GM19043 (cell line): ENCODE data around the gene CACNG8.

ENCODE experiments used
- ATAC-seq: cut with Tn5 transposase; IDR thresholded peaks from one replicate; pipeline ENCODE4 v1.9.1; 2021; ENCODE audit warnings: low read depth; ENCODE audit not compliant: unreplicated experiment

Gene CACNG8

DNA sequence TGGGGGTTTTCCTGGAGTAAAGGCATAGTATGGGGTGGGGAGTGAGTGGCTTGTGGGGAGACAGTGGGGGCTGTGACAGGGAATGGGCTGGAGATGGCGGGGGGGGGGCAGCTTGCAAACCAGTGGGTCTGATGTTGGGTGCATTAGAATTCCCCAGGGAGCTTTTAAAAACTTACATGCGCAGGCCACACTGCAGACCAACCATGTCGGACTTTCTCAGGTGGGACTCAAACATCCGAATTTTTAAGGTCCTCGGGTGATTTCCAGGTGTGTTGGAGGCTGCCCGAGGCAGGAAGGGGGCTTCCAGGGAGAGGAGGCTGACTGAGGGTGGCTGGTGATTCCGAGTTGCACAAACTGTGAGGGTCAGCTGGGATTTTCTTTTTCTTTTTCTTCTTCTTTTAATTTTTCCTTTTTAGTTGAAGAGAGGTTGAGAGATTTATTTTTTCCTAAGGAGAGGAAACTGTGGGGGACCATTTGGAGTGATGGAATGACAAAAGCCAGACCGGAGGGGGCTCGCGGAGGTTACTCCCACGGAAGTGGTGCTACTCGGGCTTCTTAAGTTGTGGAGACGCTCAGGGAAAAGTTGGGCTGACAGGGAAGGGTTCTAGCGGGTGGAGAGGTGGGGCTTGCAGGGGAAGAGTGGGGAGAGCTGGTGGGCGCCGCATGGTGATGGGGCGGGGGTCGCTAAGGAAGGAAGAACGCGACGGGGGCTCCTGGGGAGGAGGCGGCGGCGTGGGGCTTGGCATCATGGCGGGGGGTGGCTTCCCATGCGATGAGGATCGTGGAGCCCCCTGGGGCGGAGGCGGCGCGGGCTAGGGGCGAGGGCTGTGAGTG lies 997 bp upstream of the CACNG8 start:
- ATAC-seq: no peak

GRCh38 chr19:53965091-53965490 lies 2.4 kb downstream of the CACNG8 start:
- ATAC-seq: no peak

GRCh38 chr19:53966931-53967330 lies 4.2 kb downstream of the CACNG8 start:
- no peak for ATAC-seq

DNA sequence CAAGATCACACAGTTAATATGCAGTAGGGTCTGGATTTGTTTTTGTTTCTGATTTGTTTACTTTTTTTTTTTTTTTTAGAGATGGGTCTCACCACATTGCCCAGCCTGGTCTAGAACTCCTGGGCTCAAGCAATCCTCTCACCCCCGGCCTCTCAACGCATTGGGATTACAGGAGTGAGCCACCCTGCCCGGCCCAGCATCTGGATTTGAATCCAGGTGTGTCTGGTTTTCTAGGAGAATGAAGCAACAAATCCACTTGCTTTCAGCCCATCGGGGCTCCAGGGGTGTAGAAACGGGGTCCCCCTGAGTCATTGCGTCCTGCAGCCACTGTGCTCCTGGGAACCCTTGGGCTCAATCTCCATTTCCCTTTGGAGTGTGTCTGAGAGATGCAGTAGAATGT lies 6.6 kb downstream of the CACNG8 start:
- ATAC-seq: no peak

- ATAC-seq: no peak
Measured at GRCh38 chr19:53971673-53972072, 8.9 kb downstream of the CACNG8 start.

- no peak for ATAC-seq
Measured at GRCh38 chr19:53977429-53977990, 14.8 kb downstream of the CACNG8 start.

- no peak for ATAC-seq
Measured at GRCh38 chr19:53977991-53978731, 15.4 kb downstream of the CACNG8 start.

GRCh38 chr19:53978975-53979801 lies 16.5 kb downstream of the CACNG8 start:
- ATAC-seq: no peak

DNA sequence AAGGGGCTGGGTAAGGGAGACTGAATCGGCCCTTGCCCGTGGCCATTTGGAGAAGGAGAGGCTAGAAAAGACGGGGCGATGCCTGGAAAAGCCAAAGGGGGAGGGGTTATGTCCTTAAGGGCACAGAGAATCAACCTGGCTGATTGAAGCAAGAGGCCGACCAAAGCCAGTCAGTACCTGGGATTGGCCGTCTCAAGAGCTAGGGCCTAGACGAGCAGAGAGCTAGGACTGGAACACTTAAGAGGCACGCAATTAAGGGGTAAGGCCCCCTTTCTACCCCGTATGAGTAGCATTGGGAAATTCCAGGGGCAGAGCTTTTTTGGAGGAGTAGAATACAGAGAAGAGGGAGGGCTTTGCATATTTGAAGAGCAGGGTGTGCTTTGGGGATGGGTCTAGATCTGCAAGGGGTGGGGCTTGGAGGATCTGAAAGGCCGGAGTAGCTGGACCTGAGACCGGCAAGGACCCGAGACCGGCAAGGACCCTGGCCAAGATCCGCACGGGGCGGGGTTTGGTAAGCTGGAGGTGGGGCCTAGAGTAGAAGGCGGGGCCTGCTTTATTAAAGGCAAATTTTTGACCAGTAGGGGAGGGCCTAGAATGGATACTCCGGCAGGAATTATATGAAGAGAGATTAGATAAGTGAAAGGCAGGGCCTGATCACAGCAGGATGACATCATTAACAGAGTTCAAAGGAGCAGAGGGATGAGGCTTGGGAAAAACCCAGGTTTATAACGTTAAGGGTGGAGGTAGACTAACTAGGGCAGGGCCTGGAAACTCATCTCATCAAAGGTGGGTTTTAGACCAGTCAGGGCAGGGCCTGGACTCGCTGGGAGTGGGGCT lies 18.0 kb downstream of the CACNG8 start:
- no peak for ATAC-seq

- no peak for ATAC-seq
Measured at GRCh38 chr19:53981376-53981951, 18.7 kb downstream of the CACNG8 start.

DNA sequence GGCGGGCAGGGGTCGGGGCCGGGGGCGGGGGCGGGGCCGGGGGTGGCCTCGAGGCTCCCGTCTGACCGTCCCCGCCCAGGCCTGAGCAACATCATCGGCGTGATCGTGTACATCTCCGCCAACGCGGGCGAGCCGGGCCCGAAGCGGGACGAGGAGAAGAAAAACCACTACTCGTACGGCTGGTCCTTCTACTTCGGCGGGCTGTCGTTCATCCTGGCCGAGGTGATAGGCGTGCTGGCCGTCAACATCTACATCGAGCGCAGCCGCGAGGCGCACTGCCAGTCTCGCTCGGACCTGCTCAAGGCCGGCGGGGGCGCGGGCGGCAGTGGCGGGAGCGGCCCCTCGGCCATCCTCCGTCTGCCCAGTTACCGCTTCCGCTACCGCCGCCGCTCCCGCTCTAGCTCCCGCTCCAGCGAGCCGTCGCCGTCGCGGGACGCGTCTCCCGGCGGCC lies 19.3 kb downstream of the CACNG8 start:
- ATAC-seq: no peak

GRCh38 chr19:53982611-53983010 lies 19.9 kb downstream of the CACNG8 start:
- ATAC-seq: no peak

DNA sequence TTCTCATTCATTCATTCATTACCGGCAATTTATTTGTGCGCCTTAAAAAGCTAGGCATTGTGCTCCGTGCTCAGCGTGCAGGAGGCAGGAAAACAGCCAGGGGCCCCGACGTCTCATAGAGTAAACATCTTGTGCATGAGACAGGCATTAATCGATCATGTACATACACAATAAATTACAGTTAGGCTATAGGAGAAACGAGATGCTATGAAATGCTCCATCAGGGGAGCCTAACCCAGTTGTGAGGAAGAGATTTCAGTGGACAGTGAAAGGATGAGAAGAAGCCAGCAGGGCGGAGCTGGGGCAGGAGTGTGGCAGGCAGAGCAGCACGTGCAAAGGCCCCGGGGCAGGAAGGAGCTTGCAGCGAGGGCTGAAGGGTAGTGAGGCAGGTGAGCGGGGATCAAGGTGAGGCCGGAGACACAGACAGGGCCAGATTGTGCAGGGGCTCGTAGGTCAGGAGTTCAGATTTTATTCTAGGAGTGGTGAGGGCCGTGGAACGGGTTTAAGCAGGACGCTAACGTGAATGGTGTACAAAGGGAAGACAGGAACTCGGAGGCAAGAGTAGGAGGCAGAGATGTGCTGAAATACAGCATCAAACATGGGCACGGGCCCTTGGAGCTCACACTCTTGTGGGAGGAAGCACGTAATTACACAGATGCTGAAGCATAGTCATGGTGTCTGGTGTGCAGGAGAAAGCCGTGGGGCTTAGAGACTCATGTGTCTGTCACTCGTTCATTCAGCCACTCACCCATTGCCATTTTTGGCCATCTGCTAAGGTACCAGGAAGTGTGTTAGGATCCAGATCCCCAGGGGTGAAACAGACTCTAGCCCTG lies 20.9 kb downstream of the CACNG8 start:
- ATAC-seq: no peak

DNA sequence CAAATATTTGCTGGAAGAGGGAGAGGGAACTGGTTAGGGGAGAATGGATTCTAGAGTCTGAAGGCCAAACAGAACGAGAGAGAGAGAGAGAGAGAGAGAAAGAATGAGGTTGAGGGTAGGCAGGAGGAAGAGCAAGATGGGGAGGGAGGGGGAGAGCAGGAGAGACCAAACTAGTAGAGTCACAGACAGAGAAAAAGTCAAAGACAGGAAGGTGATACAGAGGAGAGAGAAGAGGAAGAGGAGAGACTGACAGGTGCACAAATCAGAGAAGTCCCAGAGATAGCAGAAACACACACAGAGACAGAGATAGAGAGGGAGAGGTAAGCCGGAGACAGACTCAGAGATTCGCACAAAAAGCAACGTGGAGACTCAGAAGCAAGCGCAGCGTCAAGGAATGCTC lies 23.1 kb downstream of the CACNG8 start:
- ATAC-seq: no peak

DNA sequence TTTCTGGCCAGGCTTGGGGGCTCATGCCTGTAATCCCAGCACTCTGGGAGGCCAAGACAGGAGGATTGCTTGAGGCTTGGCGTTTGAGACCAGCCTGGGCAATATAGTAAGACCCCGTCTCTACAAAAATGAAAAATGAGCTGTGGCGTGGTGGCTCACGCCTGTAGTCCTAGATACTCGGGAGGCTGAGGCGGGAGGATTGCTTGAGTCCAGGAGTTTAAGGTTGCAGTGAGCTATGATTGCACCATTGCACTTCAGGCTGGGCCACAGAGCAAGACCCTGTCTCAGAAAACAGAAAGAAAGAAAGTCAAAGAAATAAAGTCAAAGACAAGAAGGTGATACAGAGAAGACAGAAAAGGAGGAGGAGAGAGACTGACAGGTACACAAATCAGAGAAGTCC lies 26.2 kb downstream of the CACNG8 start:
- no peak for ATAC-seq

- ATAC-seq: no peak
Measured at GRCh38 chr19:53989600-53990533, 27.1 kb downstream of the CACNG8 start.
